Measurements from ENCODE around the gene MCCD1.
A peak's percentile ranks its signal among the peaks of the same experiment; 100 is the strongest.

The MCCD1 gene

DNA sequence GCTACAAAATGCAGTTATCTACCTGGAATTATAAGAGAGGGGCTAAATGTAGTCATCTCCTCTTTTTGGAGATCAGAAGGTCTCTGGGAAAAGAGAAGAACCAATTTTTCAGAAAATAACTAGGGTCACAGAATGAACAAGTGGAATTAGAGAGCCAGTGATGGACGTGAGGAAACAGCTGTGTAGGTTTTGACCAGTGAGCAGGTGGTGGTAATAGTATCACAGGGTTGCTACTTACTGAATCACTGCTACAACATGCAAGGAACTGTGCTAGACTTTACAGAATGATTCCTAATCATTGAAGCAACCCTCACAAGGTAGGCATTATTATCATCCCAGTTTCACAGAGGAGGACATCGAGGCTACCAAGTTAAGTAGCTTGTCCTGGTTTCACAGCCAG is 15.9 kb downstream of the MCCD1 start:
- no peak for DNase-seq

DNA sequence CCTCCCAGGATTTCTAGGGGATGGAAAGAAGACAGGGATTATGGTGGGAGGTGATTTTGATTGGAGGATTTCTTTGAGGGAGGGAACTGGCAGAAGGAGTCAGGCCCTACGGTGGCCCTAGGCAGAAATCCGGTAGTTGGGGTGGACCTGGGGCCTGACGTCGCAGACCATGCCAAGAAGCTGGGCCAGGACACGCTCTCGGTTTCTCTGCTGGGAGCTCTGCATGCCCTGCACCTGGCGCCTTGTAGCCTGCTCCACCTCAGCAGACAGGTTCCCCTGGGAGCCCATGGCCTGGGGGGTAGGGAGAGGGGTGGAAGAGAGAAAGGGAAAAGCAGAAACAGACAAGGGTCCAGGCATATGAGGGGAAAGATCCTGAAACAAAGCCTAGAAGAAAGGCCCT is 16.5 kb downstream of the MCCD1 start:
- DNase-seq, result no peak

DNA sequence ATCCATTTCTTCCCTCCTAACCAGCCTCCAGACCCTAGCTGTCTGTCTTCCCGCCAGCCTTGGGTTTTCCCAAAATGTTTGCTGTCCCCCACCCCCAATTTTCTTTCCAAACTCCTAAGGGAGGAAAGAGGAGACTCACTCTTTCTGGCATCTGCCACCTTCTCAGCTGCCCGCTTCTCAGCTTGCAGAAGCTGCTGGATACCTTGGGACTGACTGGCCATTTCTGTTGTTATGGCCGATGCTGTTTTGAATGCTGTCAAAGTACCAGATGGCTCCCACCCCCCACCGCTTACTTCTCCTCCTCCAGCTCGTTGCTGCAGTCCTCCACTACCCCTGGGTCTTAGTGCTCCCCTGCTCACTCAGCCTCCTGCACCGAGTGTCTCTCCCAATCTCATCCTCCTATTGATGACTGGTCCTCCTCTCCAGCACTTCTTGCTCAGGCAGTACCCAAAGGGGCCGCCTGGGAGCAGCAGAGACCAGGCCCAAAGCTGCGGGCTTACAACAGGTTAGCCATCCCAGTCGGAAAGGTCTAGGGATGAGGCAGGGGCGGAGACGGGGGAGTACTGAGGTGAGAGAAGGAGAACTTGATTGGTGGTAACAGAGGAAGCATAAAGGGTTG is 17.7 kb downstream of the MCCD1 start, which contains the start of gene ATP6V1G2:
ATP6V1G2 (minus strand) TSS at position 270 of the 619 bp plus-strand sequence; CDS start at position 221, 49 bp downstream.
- DNase-seq, result peak; percentile 83 to 84

DNA sequence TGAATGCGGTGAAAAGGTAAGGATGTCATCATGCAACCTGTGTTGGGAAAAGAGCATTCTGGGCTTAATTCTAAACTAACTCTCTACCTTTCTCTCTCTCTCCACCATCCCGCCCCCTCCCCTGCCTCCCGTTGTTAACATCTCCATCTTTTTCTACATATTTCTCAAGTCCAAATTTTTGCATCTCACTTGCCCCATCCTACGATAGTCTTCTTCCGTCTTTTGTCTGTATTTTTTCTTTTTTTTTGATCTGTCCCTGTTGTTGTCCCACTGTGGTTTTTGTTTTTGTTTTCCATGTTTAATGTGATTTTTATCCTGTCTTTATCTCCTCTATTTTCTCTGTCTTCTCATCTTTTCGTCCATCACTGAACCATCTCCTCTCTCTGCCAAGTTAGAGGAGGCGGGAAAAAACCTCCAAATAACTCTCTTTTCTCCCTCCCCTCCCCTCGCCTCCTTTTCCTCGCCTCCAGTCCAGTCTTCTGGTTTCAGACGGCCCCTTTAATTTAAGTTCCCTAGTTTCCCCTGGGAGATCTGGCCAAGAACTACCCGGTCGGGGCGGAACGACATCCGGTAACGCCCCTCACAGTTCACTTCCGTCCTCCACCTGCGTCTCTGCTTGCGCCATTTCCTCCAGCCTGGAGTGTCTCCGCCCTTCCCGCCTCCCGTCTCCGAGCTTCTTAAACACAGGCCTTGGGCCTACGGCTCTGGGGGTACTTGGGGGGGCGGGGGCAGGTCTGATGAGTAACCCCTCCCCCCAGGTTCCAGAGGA is 18.4 kb downstream of the MCCD1 start, which contains the start of gene NFKBIL1:
NFKBIL1 (plus strand) TSS at position 651 of the 769 bp plus-strand sequence; CDS start at position 738, 87 bp downstream.
- DNase-seq, result peak; percentile 85 to 92

DNA sequence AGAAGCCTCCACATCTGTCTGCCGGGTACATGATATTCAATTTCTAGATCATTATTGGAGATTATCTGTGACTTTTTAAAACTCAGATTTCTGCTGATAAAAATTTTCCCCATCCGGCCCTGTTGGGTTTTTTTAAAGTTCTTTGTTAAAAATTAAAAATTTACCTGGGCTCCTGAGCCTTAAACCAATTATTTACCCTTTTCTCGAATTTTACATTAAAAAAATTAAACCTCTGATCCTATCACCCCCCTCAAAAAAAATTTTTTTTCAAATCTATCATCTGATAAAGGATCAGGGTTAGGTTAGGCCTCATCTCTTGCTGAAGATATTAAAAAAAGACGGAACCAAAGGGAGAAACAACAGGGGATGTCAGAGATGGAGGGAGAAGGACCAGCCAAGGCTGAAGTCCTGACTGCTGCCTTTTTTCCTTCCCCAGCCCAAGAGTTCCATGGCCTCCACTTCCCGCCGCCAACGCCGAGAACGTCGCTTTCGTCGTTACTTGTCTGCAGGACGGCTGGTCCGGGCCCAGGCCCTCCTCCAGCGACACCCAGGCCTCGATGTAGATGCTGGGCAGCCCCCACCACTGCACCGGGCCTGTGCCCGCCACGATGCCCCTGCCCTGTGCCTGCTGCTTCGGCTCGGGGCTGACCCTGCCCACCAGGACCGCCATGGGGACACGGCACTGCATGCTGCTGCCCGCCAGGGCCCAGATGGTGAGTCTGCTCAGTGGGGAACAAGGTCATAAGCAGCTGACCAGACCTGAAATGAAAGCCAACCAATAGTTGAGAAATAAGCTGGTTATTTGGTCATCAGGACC is 19.2 kb downstream of the MCCD1 start:
- DNase-seq, result no peak

DNA sequence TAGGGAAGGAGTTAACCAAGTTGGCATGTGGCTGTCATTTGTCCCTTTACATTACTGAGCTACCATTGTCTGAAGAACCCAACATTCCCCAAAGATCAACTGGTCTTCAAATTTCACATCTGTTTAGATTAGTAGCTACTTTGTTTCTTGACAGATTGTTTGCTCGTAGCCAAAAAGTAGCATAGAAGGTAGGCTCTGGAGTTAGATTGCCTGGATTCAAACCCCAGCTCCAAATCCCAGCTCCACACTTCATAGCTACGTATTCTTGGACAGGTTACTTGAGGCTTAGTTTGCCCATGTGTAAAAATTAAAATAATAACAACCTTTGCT is 19.7 kb downstream of the MCCD1 start:
- no peak for DNase-seq

DNA sequence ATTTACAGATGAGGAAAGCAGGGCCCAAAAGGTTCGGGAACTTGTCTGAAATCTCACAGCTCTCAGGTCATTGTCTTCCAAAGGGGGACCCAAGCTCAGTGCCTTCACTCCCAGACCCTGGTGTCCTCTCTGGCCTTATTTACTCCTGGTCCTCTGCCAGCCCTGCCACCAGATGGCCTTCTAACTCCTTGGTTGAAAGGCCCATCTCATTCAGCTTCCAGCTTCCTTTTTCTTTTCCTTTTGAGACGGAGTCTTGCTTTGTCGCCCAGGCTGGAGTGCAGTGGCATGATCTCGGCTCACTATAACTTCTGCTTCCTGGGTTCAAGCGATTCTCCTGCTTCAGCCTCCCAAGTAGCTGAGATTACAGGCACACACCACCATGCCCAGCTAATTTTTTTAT is 22.6 kb downstream of the MCCD1 start:
- peak; percentile 53 to 61 for DNase-seq

DNA sequence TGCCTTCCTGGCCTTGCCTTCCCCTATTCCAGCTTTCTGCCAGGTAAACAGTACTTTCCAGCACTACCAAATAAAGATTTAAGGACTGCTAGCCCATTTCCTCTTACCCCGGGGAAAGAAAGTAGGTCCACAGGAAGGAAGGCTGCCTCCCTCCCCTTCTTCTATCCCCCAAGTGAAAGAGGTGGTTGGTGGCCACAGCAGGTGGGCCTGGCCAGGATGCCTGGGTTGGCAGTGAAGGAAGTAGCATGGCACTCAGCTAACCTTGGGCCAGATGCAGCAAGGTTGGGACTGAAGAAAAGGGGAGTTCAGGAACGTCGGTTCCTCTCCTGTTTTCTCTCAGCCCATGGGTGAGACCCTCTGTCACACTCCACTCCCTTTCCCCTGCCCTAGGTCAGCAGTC is 27.5 kb downstream of the MCCD1 start:
- DNase-seq, result no peak

DNA sequence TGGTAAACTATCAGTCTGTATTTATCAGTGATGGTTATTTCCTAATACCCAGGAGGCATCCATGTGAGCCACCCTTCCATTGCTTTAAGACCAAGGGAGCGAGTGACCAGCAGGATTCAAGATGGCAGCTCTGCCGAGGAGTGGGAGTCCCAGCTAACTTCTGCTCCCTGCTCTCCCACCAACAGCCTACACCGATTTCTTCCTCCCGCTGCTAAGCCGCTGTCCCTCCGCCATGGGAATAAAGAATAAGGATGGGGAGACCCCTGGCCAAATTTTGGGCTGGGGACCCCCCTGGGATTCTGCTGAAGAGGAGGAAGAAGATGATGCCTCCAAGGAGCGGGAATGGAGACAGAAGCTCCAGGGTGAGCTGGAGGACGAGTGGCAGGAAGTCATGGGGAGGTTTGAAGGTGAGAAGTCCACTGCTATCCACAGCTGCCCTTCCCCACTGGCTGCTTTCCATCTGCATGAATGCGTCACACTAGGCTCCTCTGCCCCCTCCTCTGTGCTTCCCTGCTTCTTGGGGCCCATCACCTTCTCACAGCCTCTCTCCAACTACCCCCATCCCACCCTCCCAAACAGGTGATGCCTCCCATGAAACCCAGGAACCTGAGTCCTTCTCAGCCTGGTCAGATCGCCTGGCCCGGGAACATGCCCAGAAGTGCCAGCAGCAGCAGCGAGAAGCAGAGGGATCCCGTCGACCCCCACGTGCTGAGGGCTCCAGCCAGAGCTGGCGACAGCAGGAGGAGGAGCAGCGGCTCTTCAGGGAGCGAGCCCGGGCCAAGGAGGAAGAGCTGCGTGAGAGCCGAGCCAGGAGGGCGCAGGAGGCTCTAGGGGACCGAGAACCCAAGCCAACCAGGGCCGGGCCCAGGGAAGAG is 28.9 kb downstream of the MCCD1 start:
- no peak for DNase-seq

DNA sequence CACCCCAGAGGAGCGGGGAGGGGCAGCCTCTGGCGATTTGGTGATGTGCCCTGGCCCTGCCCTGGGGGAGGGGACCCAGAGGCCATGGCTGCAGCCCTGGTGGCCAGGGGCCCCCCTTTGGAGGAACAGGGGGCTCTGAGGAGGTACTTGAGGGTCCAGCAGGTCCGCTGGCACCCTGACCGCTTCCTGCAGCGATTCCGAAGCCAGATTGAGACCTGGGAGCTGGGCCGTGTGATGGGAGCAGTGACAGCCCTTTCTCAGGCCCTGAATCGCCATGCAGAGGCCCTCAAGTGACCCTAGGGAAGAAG is 29.5 kb downstream of the MCCD1 start:
- no peak for DNase-seq

DNA sequence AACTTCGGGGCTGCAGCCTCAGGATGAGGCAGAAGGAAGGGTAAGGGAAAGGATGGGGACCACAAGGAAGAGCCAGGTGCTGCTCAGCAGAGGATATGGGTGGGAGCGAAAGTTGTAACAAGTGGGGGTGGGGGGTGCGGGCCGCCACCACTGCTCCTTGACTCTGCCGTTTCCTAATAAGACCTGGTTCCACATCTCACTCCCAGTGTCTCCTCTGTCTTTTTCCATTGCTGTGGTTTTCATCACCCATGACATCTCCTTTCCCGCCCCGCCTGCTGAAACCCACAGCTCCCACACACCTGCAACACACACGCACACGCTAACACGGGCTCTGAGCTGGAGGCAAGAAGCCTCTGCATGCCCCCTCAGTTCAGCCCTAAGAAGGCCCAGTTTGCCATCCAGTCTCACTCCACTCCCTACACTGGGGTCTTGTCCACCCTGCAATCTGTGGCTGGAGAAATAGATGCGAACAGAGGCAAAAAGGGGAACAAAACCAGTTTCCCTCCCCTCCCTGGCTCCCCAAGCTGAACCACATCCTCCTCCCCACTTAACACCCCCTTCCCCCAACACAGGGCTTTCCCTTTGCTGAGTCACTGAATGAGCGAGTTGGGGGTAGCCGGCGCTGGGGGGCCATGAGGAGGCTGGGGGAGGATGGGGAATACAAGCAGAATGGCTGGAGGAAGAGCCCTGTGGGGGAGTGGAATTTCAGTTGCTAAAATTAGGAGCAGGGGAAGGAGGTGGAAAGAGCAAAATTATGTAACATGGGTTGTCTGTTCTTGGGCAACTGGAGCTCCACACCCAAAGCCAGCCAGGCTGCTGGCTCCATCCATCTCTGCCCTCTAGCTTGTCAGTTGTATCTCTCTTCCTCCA is 30.1 kb downstream of the MCCD1 start:
- DNase-seq, result peak; percentile 69 to 85

DNA sequence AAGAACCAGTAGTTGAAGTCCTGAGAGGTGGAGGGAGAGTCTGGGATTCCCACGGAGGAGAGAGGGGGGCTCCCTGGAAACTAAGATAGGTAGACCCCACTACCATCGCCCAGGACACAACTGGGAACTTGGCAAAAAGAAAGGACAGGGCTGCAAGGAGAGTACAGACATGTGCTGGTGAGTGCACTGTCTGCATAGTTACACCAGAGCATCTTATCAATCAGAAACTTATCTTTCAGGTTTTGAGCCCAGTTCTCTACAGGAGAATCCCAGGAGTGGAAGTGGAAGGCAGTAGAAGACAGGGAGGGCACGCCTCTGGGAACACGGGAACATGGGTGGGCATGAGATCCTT is 30.8 kb downstream of the MCCD1 start:
- no peak for DNase-seq

DNA sequence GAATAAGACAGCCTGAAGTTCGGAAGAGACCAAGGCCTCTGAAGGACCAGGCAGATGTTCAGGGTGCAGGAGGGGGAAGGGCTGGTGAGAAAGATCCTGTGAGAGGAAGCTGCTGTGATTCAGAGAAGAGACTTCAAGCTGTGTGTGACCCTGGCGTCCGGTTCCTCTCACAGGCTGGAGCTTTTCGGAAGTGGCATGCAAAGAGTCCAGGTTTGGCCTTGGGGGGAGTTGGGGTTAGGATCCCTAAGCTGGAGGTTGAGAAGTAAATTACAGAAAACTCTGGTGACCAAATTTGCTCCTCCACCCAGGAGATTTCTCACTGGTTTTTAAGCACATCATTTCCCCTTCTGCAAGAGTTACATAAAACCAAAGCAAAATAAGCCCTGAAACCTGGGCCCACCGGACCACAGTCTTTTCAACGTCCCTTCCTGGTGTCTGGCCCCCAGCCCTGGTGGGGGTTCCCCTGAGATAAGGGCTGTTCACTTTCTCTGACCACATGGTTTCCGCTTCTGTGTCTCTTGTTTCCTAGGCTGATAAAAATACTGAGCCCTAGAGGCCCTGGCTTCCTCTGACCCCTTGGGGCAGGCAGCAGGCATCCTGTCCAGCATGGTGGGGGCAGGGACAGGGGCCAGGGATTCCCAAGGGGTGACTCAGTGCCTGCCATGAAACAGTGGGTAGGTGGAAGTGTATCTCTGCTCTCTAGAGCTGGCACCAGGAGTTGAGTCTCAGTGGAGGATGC is 31.4 kb downstream of the MCCD1 start:
- peak in 1 of 2 experiments; percentile 55 for DNase-seq

DNA sequence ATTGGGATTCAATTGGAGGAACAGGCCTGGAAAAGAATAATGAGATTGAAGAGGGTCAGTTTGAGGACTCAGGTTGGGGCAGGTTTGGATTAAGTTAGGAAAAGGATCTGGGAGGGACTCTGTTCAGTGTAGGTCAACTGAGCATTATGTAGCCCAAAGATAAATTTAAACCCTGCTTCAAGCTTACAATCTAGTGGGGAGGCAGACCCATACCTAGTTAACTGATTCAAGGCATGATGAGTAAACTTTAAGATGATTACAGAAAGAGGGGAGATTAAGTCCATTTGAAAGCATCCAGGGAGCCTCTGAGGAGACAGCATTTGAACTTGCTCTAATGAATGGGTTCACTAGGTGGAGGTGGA is 31.9 kb downstream of the MCCD1 start:
- DNase-seq, result no peak

DNA sequence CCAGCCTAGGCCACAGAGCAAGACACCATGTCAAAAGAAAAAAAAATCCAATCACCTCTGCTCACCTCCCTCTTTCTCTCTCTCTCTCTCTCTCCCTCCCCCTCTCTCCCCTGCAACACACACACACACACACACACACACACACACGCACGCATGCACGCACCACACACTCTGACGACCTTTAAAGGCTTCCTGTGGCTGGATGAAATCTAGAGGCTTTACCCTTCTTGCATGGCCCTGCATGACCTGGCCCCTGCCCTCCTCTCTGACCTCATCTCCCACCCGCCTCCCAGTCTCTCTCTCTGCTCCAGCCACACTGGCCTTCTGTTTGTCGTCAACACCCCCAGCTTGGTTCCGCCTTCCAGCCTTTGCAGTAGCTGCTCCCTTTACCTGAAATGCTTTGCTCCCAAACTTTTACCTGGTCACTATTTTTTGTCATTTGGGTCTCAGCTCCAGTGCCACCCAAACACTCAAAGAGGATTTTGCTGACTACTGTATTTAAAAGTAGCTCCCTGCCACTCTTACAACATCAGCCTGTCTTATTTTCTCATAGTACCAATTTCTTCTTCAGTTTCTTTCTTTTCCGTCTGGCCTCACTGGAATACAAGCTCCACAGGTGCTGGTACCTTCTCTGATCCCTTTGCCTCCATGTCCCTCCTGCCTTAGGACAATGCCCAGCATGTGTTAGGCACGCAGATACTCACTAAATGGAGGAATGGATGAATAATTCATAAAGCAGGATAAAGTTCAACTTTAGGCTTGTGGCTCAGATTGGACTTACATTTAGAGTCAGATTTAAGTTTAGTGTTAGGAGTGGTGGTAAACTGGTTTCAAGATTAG is 39.0 kb downstream of the MCCD1 start:
- peak in 1 of 2 experiments; percentile 39 for DNase-seq

DNA sequence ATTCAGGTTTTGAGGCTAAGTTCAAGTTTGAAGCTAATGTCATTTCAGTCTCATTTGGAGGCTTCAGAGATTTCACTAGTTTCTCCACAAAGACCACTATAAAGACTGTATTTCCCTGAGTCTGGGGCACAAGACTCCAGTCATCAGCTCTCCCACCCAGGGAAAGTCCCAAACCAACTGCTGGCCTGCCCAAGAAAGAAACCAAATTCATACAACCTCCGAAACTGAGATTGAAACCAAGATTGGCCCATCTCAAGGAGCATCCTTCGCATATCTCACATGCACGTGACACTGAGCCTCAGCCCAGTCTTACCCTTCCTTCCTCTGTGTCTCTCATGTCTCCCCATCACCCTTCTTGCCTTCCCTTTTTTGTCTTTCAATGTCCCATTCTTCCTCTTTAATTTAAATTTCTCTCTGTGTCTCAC is 39.8 kb downstream of the MCCD1 start:
- DNase-seq, result peak; percentile 53 to 77

DNA sequence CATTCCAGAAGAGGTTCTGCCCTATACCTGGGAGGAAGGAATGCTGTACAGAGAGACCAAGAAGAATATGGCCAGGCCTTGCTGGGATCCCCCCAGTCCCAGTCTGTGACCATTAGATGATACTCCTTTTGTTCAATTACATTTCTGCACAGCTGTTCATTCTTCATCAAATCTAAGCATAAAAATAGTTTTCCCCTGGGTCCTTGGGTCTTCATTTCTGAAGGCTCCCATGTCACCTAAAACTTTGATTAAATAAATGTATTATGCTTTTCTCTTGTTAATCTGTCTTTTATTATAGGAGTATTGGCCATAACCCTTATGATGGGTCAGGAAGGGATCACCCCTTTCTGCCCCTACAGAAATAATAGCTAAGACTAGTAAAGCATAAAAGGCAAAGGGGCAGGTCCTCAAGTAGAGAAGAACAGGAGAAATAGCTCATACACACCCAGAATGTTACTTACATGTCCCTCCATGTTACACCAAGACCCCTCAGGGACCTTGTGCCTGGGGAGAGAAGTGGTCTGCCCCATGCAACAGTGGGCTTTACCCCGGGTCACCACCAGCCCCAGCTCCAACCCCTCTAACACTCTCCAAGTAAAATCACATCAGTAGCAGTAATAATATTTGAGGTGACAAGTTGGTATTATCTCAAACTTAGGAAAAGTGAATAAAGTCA is 41.2 kb downstream of the MCCD1 start:
- no peak for DNase-seq

DNA sequence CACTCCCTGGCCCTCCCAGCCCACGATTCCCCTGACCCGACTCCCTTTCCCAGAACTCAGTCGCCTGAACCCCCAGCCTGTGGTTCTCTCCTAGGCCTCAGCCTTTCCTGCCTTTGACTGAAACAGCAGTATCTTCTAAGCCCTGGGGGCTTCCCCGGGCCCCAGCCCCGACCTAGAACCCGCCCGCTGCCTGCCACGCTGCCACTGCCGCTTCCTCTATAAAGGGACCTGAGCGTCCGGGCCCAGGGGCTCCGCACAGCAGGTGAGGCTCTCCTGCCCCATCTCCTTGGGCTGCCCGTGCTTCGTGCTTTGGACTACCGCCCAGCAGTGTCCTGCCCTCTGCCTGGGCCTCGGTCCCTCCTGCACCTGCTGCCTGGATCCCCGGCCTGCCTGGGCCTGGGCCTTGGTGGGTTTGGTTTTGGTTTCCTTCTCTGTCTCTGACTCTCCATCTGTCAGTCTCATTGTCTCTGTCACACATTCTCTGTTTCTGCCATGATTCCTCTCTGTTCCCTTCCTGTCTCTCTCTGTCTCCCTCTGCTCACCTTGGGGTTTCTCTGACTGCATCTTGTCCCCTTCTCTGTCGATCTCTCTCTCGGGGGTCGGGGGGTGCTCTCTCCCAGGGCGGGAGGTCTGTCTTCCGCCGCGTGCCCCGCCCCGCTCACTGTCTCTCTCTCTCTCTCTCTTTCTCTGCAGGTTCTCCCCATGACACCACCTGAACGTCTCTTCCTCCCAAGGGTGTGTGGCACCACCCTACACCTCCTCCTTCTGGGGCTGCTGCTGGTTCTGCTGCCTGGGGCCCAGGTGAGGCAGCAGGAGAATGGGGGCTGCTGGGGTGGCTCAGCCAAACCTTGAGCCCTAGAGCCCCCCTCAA is 43.5 kb downstream of the MCCD1 start, which contains the start of gene LTA:
LTA (plus strand) TSS at position 249 of the 871 bp plus-strand sequence; CDS start at position 703, 454 bp downstream.
- DNase-seq, result peak; percentile 76 to 82
